HFF-Myc (cell line): ENCODE results near the gene CPS1.

Experiments
- DNase-seq: peaks from one replicate; pipeline ENCODE4 v3.0.0-alpha.2; 2011; ENCODE audit warnings: low read depth; ENCODE audit errors: extremely low read depth
- H3K4me3 ChIP-seq: replicated peaks from 2 replicates; pipeline ENCODE4 v1.5.1; 2011; ENCODE audit warnings: low read depth, mild to moderate bottlenecking, control low read depth, low read length
- TF ChIP-seq, protein P1 (sequence below): IDR thresholded peaks from 2 replicates; pipeline ENCODE4 v1.5.1; 2012; ENCODE audit warnings: mild to moderate bottlenecking, low read depth, low read length, control low read depth; ENCODE audit errors: missing control alignments

CPS1 gene

DNA sequence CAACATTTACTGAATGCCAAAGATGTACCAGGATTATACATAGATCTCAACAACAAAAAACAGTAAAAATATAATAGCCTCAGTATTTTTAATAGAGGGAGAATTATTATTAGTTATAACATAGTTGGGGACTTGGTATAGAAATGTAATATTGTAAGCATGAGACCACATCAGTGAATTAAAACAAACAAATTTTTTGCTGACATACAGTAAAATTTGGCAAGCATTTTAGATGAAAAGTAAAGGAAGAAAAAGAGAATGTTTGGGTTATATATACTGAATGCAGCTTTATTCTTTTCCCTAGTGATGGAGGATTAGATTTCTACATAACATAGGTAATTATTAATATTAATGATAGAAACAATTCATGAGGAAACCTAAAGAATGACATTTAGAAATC, 10.9 kb downstream of the CPS1 start:
- TF ChIP-seq, protein P1, sequence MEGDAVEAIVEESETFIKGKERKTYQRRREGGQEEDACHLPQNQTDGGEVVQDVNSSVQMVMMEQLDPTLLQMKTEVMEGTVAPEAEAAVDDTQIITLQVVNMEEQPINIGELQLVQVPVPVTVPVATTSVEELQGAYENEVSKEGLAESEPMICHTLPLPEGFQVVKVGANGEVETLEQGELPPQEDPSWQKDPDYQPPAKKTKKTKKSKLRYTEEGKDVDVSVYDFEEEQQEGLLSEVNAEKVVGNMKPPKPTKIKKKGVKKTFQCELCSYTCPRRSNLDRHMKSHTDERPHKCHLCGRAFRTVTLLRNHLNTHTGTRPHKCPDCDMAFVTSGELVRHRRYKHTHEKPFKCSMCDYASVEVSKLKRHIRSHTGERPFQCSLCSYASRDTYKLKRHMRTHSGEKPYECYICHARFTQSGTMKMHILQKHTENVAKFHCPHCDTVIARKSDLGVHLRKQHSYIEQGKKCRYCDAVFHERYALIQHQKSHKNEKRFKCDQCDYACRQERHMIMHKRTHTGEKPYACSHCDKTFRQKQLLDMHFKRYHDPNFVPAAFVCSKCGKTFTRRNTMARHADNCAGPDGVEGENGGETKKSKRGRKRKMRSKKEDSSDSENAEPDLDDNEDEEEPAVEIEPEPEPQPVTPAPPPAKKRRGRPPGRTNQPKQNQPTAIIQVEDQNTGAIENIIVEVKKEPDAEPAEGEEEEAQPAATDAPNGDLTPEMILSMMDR, result no peak
- H3K4me3 ChIP-seq, result no peak overlapping the region
- DNase-seq, result no peak

GRCh38 chr2:210568108-210568507, 11.7 kb downstream of the CPS1 start:
- no peak for DNase-seq
- H3K4me3 ChIP-seq, result no peak overlapping the region
- TF ChIP-seq, protein P1, result no peak

- no peak overlapping the region for H3K4me3 ChIP-seq
- peak; percentile 22 for DNase-seq
- TF ChIP-seq, protein P1, result peak; percentile 54
Observed at GRCh38 chr2:210577263-210578071, 21.1 kb downstream of the CPS1 start.

DNA sequence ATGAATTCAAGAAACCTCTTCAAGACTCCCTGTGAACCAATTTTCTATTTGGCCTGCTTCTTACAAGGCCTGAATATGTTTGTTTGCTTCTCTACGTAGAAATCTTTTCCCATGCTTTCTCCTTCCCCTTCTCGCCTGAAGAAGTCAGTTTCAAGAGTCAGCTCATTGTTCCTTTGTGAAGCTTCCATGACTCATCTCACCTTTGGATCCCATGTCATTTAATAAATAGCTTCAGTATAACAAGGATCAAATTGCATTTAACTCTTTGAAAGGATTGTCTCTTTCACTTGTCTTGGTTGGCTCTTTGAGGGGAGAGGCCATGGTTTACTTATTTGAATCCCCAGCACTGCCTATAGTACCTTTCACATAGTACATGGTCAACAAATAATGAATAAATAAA, 28.4 kb downstream of the CPS1 start:
- no peak for DNase-seq
- TF ChIP-seq, protein P1, result no peak
- no peak overlapping the region for H3K4me3 ChIP-seq

DNA sequence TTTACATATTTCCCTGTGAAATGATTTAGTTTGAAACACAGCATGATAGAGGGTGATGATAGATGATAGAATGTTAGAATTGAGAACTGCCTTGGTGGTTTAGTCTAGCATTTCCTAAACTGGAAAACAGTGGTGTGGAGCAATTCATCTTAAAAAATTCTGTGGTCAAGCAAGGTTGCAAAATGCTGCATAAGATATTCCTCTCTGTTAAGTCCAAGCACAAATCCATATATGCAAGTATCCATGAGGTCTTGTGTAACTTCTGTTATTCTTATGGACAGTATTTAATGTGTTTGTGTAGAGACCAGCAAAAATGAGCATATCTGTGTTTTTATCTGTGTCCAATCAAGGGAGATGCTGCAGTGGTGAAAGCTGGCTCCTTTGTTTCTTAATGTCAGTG, 30.0 kb downstream of the CPS1 start:
- H3K4me3 ChIP-seq, result no peak overlapping the region
- DNase-seq, result no peak
- TF ChIP-seq, protein P1, result no peak

DNA sequence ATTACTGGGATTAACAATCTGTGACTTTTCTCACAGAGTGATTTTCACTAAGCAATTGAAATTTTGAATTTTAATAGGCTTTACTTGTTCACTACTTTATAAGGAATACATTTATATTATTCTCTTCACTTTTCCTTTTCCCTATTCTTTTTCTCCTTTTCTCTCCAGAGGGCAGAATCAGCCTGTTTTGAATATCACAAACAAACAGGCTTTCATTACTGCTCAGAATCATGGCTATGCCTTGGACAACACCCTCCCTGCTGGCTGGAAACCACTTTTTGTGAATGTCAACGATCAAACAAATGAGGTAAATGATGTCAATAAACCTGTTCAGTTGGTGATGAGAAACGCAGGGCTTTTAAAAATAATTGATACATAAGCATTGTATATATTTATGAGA, 35.3 kb downstream of the CPS1 start:
- TF ChIP-seq, protein P1, result no peak
- no peak for DNase-seq
- no peak overlapping the region for H3K4me3 ChIP-seq
